HG03432 (cell line): ENCODE data around the gene CMIP.

Experiments used
- ATAC-seq: cut with Tn5 transposase; IDR thresholded peaks from one replicate; pipeline ENCODE4 v1.9.1; 2021; ENCODE audit warnings: mild to moderate bottlenecking, moderate library complexity; ENCODE audit not compliant: unreplicated experiment

The CMIP gene

GRCh38 chr16:81708266-81709015, 263.8 kb downstream of the CMIP start:
- no peak for ATAC-seq

- no peak for ATAC-seq
Observed at GRCh38 chr16:81709016-81709900, 264.6 kb downstream of the CMIP start.

GRCh38 chr16:81710044-81710443, 265.4 kb downstream of the CMIP start:
- ATAC-seq: no peak

GRCh38 chr16:81710596-81710995, 266.0 kb downstream of the CMIP start:
- no peak for ATAC-seq

- ATAC-seq: no peak
Observed at GRCh38 chr16:81711657-81712319, 267.2 kb downstream of the CMIP start.

- no peak for ATAC-seq
Observed at GRCh38 chr16:81712681-81713080, 268.1 kb downstream of the CMIP start.

GRCh38 chr16:81713295-81713772, 268.7 kb downstream of the CMIP start:
- ATAC-seq: no peak

GRCh38 chr16:81713796-81714195, 269.2 kb downstream of the CMIP start:
- ATAC-seq: no peak

- ATAC-seq: no peak
Observed at GRCh38 chr16:81714583-81714982, 270.0 kb downstream of the CMIP start.

GRCh38 chr16:81715358-81716196, 271.0 kb downstream of the CMIP start:
- peak; percentile 59 for ATAC-seq

- peak; percentile 72 for ATAC-seq
Observed at GRCh38 chr16:81716478-81717225, 272.0 kb downstream of the CMIP start.

- ATAC-seq: no peak
Observed at GRCh38 chr16:81717662-81718189, 273.1 kb downstream of the CMIP start.

- ATAC-seq: no peak
Observed at GRCh38 chr16:81718637-81719036, 274.0 kb downstream of the CMIP start.

GRCh38 chr16:81719993-81720392, 275.4 kb downstream of the CMIP start:
- no peak for ATAC-seq

GRCh38 chr16:81720973-81721906, 276.6 kb downstream of the CMIP start:
- ATAC-seq: no peak

GRCh38 chr16:81723098-81723723, 278.6 kb downstream of the CMIP start:
- ATAC-seq: peak; percentile 80

GRCh38 chr16:81728435-81728834, 283.8 kb downstream of the CMIP start:
- ATAC-seq: no peak

- ATAC-seq: no peak
Observed at GRCh38 chr16:81729451-81729850, 284.8 kb downstream of the CMIP start.
